HEK293 (cell line): ENCODE measurements around the gene PRDM5.

Source experiments
- CTCF ChIA-PET: fragments of 350-600 bp; formaldehyde crosslinking; extraction: SDS; loops from one replicate; lab custom pipeline; 2021; ENCODE audit warnings: antibody characterized with exemption; lab: Yijun Ruan, JAX
- POLR2A ChIA-PET: fragments of 300-600 bp; formaldehyde crosslinking; extraction: SDS; loops from one replicate; lab custom pipeline; 2020; ENCODE audit warnings: antibody characterized with exemption, inconsistent platforms; lab: Yijun Ruan, JAX
- H3K27ac ChIP-seq: fragments of 200-500 bp; sonication (Bioruptor generic); 2 replicates; pipeline ENCODE4 v1.5.1; 2014; ENCODE audit warnings: low read depth, low read length, control low read depth, inconsistent platforms; ENCODE audit errors: extremely low read depth
- H3K36me3 ChIP-seq, 2 experiments: fragments of 200-500 bp in 1 of 2; sonication (Bioruptor generic) in 1 of 2; 1 replicate in 1 of 2; 2 replicates in 1 of 2; pipeline ENCODE4 v1.5.1; 2014 to 2017; ENCODE audit warnings: inconsistent platforms in 2 of 2, low read length in 2 of 2; ENCODE audit not compliant: control insufficient read depth in 2 of 2, insufficient read depth in 1 of 2
- H3K4me1 ChIP-seq: fragments of 200-500 bp; sonication (Bioruptor generic); 2 replicates; pipeline ENCODE4 v1.5.1; 2014; ENCODE audit warnings: mild to moderate bottlenecking, low read length, inconsistent platforms; ENCODE audit not compliant: control insufficient read depth, insufficient read depth
- H3K4me3 ChIP-seq: 2 replicates; pipeline ENCODE4 v1.5.1; 2011; ENCODE audit warnings: low read depth, mild to moderate bottlenecking, control low read depth, low read length, moderate library complexity
- H3K9me3 ChIP-seq: fragments of 200-500 bp; sonication (Bioruptor generic); 2 replicates; pipeline ENCODE4 v1.5.1; 2014; ENCODE audit warnings: low read depth, low read length, inconsistent platforms; ENCODE audit not compliant: control insufficient read depth, insufficient read depth
- CTCF ChIP-seq: fragments of 450-650 bp; formaldehyde crosslinking; IDR thresholded peaks from 2 replicates; pipeline ENCODE4 v1.5.1; 2016; ENCODE audit warnings: missing biosample characterization, missing genetic modification characterization
- GFI1B ChIP-seq: fragments of 450-650 bp; formaldehyde crosslinking; IDR thresholded peaks from 2 replicates; pipeline ENCODE4 v1.5.1; 2016; ENCODE audit warnings: missing biosample characterization, missing genetic modification characterization
- GLI4 ChIP-seq: fragments of 450-650 bp; formaldehyde crosslinking; IDR thresholded peaks from 2 replicates; pipeline ENCODE4 v1.5.1; 2016; ENCODE audit warnings: missing biosample characterization, missing genetic modification characterization
- SP2 ChIP-seq: fragments of 450-650 bp; formaldehyde crosslinking; IDR thresholded peaks from 2 replicates; pipeline ENCODE4 v1.5.1; 2016; ENCODE audit warnings: missing biosample characterization, missing genetic modification characterization
- ZBTB49 ChIP-seq: fragments of 450-650 bp; formaldehyde crosslinking; IDR thresholded peaks from 2 replicates; pipeline ENCODE4 v1.5.1; 2016; ENCODE audit warnings: missing biosample characterization, missing genetic modification characterization, low read depth
- ZBTB6 ChIP-seq: fragments of 450-650 bp; formaldehyde crosslinking; IDR thresholded peaks from 2 replicates; pipeline ENCODE4 v1.5.1; 2017; ENCODE audit warnings: missing biosample characterization, missing genetic modification characterization
- ZNF146 ChIP-seq: fragments of 450-650 bp; formaldehyde crosslinking; IDR thresholded peaks from 2 replicates; pipeline ENCODE4 v1.5.1; 2016; ENCODE audit warnings: missing biosample characterization, missing genetic modification characterization
- ZNF174 ChIP-seq: fragments of 450-650 bp; formaldehyde crosslinking; IDR thresholded peaks from 2 replicates; pipeline ENCODE4 v1.5.0; 2017; ENCODE audit warnings: missing biosample characterization, mild to moderate bottlenecking, missing genetic modification characterization
- ZNF202 ChIP-seq: fragments of 450-650 bp; formaldehyde crosslinking; IDR thresholded peaks from 2 replicates; pipeline ENCODE4 v1.5.1; 2016; ENCODE audit warnings: missing biosample characterization, missing genetic modification characterization, borderline replicate concordance
- ZNF223 ChIP-seq: fragments of 450-650 bp; formaldehyde crosslinking; IDR thresholded peaks from 2 replicates; pipeline ENCODE4 v1.5.1; 2016; ENCODE audit warnings: missing biosample characterization, missing genetic modification characterization
- ZNF23 ChIP-seq: fragments of 450-650 bp; formaldehyde crosslinking; IDR thresholded peaks from 2 replicates; pipeline ENCODE4 v1.5.1; 2016; ENCODE audit warnings: missing biosample characterization, missing genetic modification characterization, borderline replicate concordance
- ZNF266 ChIP-seq: fragments of 450-650 bp; formaldehyde crosslinking; IDR thresholded peaks from 2 replicates; pipeline ENCODE4 v1.5.1; 2016; ENCODE audit warnings: missing biosample characterization, missing genetic modification characterization, low read depth
- ZNF391 ChIP-seq: fragments of 450-650 bp; formaldehyde crosslinking; IDR thresholded peaks from 2 replicates; pipeline ENCODE4 v1.5.1; 2016; ENCODE audit warnings: low read depth, missing biosample characterization, missing genetic modification characterization, borderline replicate concordance
- ZNF416 ChIP-seq: fragments of 450-650 bp; formaldehyde crosslinking; IDR thresholded peaks from 2 replicates; pipeline ENCODE4 v1.5.1; 2016; ENCODE audit warnings: missing biosample characterization, missing genetic modification characterization
- ZNF423 ChIP-seq: fragments of 450-650 bp; formaldehyde crosslinking; IDR thresholded peaks from 2 replicates; pipeline ENCODE4 v1.5.1; 2016; ENCODE audit warnings: missing biosample characterization, missing genetic modification characterization
- ZNF48 ChIP-seq: fragments of 450-650 bp; formaldehyde crosslinking; IDR thresholded peaks from 2 replicates; pipeline ENCODE4 v1.5.1; 2016; ENCODE audit warnings: missing biosample characterization, missing genetic modification characterization
- ZNF580 ChIP-seq: fragments of 450-650 bp; formaldehyde crosslinking; IDR thresholded peaks from 2 replicates; pipeline ENCODE4 v1.5.1; 2016; ENCODE audit warnings: missing biosample characterization, missing genetic modification characterization
- ZNF658 ChIP-seq: fragments of 450-650 bp; formaldehyde crosslinking; IDR thresholded peaks from 2 replicates; pipeline ENCODE4; 2016; ENCODE audit warnings: missing biosample characterization, missing genetic modification characterization
- ZNF701 ChIP-seq: fragments of 450-650 bp; formaldehyde crosslinking; IDR thresholded peaks from 2 replicates; pipeline ENCODE4 v1.5.1; 2016; ENCODE audit warnings: missing biosample characterization, missing genetic modification characterization
- ZNF768 ChIP-seq: fragments of 450-650 bp; formaldehyde crosslinking; IDR thresholded peaks from 2 replicates; pipeline ENCODE4 v1.5.1; 2018; ENCODE audit warnings: missing biosample characterization, mild to moderate bottlenecking, missing genetic modification characterization
- ZNF791 ChIP-seq: fragments of 450-650 bp; formaldehyde crosslinking; IDR thresholded peaks from 2 replicates; pipeline ENCODE4 v1.5.1; 2016; ENCODE audit warnings: missing biosample characterization, missing genetic modification characterization
- TF ChIP-seq, protein P1 (sequence below): fragments of 450-650 bp; formaldehyde crosslinking; IDR thresholded peaks from 2 replicates; pipeline ENCODE4 v1.5.1; 2016; ENCODE audit warnings: missing biosample characterization, missing genetic modification characterization

Gene PRDM5

GRCh38 chr4:120753854-120754253 is 168.7 kb downstream of the PRDM5 start:
- Histone ChIP-seq H3K4me1 (no peaks in the 10 kb centered on the region), H3K27ac (no peak overlapping the region), H3K36me3 (peaks cover 0 to 4% of the 10 kb centered on the region in 2 experiments; a peak in 1 of 3 replicates), H3K4me3 (no peak overlapping the region), H3K9me3 (no peaks in the 10 kb centered on the region)
- TF ChIP-seq ZNF266 (no peak), CTCF (tag by site-specific recombination) (no peak), ZNF768 (no peak), SP2 (tag by site-specific recombination) (no peak), ZNF416 (tag by site-specific recombination) (no peak), ZNF223 (tag by site-specific recombination) (no peak), ZBTB49 (tag by site-specific recombination) (no peak), ZNF580 (no peak), ZNF202 (tag by site-specific recombination) (no peak), ZNF391 (no peak), ZNF791 (tag by site-specific recombination) (no peak)
- TF ChIP-seq, protein P1, sequence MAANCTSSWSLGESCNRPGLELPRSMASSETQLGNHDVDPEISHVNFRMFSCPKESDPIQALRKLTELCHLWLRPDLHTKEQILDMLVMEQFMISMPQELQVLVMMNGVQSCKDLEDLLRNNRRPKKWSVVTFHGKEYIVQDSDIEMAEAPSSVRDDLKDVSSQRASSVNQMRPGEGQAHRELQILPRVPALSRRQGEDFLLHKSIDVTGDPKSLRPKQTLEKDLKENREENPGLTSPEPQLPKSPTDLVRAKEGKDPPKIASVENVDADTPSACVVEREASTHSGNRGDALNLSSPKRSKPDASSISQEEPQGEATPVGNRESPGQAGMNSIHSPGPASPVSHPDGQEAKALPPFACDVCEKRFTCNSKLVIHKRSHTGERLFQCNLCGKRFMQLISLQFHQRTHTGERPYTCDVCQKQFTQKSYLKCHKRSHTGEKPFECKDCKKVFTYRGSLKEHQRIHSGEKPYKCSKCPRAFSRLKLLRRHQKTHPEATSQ (tag by site-specific recombination): no peak
- POLR2A ChIA-PET: no interaction called here
- CTCF ChIA-PET: no interaction called here

GRCh38 chr4:120750152-120750525 is 172.4 kb downstream of the PRDM5 start:
- no peak for TF ChIP-seq ZNF174 (tag by site-specific recombination)
- no peak for TF ChIP-seq ZNF701 (tag by site-specific recombination)
- TF ChIP-seq GLI4 (tag by site-specific recombination): no peak
- Histone ChIP-seq H3K4me1 (no peaks in the 10 kb centered on the region), H3K9me3 (no peaks in the 10 kb centered on the region), H3K27ac (no peak overlapping the region), H3K36me3 (peaks cover 0 to 4% of the 10 kb centered on the region in 2 experiments; a peak in 1 of 3 replicates), H3K4me3 (no peak overlapping the region)
- ChIA-PET POLR2A (no interaction called here), CTCF (no interaction called here)

GRCh38 chr4:120749445-120750151 is 172.9 kb downstream of the PRDM5 start:
- CTCF ChIA-PET: no interaction called here
- Histone ChIP-seq H3K27ac (no peak overlapping the region), H3K4me3 (no peak overlapping the region)
- TF ChIP-seq CTCF (tag by site-specific recombination): no peak
- TF ChIP-seq ZNF146 (tag by site-specific recombination): no peak
- no peak for TF ChIP-seq GFI1B
- no peak for TF ChIP-seq ZBTB6 (tag by site-specific recombination)
- no peak for TF ChIP-seq ZNF580
- TF ChIP-seq ZNF423: no peak
- no peak for TF ChIP-seq ZNF23 (tag by site-specific recombination)
- TF ChIP-seq ZNF658 (tag by site-specific recombination): no peak
- no peak for TF ChIP-seq ZNF48 (tag by site-specific recombination)

More at GRCh38 chr4:120749445-120750151, 172.9 kb downstream of the PRDM5 start:
- Histone ChIP-seq H3K36me3 (peaks cover 0 to 4% of the 10 kb centered on the region in 2 experiments; a peak in 1 of 3 replicates), H3K9me3 (no peaks in the 10 kb centered on the region), H3K4me1 (no peaks in the 10 kb centered on the region)
- POLR2A ChIA-PET: no interaction called here
